ENCODE results near the gene NEK4.
"Not testable (repeated sequence)": the region's sequence is repeated elsewhere in the genome, so short reads cannot be mapped to it uniquely, and the experiment has no call there.

Gene NEK4

GRCh38 chr3:52731590-52731989, 39.1 kb downstream of the NEK4 start:
- DNase-seq (ENCODE audit: low spot score) = no peak

- no peak for DNase-seq (ENCODE audit: low spot score)
These were observed 40.1 kb downstream of the NEK4 start for GRCh38 chr3:52730681-52731080.

GRCh38 chr3:52728753-52729152, 42.0 kb downstream of the NEK4 start:
- DNase-seq (ENCODE audit: low spot score) = not testable (repeated sequence)

- no peak for DNase-seq (ENCODE audit: low spot score)
These were observed 46.2 kb downstream of the NEK4 start for GRCh38 chr3:52724511-52724910.

GRCh38 chr3:52723935-52724334, 46.8 kb downstream of the NEK4 start:
- DNase-seq (ENCODE audit: low spot score) = no peak

- DNase-seq (ENCODE audit: low spot score) = no peak
These were observed 48.2 kb downstream of the NEK4 start for GRCh38 chr3:52722491-52722890.

- no peak for DNase-seq (ENCODE audit: low spot score)
These were observed 49.1 kb downstream of the NEK4 start for GRCh38 chr3:52721730-52722008.

- peak; percentile 70 for DNase-seq (ENCODE audit: low spot score)
These were observed 49.6 kb downstream of the NEK4 start for GRCh38 chr3:52721002-52721729.

- DNase-seq (ENCODE audit: low spot score) = no peak
These were observed 51.1 kb downstream of the NEK4 start for GRCh38 chr3:52719618-52720017.

GRCh38 chr3:52715714-52716305, 54.9 kb downstream of the NEK4 start:
- no peak for DNase-seq (ENCODE audit: low spot score)

- DNase-seq (ENCODE audit: low spot score) = no peak
These were observed 56.1 kb downstream of the NEK4 start for GRCh38 chr3:52714335-52715302.

- no peak for DNase-seq (ENCODE audit: low spot score)
These were observed 58.2 kb downstream of the NEK4 start for GRCh38 chr3:52712291-52713212.

- no peak for DNase-seq (ENCODE audit: low spot score)
These were observed 60.2 kb downstream of the NEK4 start for GRCh38 chr3:52710512-52710911.

- DNase-seq (ENCODE audit: low spot score) = no peak
These were observed 63.2 kb downstream of the NEK4 start for GRCh38 chr3:52707585-52707984.

- peak; percentile 90 for DNase-seq (ENCODE audit: low spot score)
These were observed 64.8 kb downstream of the NEK4 start, which contains the start of the genes GLT8D1 and SPCS1 for GRCh38 chr3:52705688-52706686. TSS of gene GLT8D1 (minus strand) at chr3:52705791. CDS start at chr3:52700460, 5,331 bp downstream. TSS of gene SPCS1 (plus strand) at chr3:52706106. CDS start at chr3:52706247, 141 bp downstream.

GRCh38 chr3:52705438-52705687, 65.4 kb downstream of the NEK4 start:
- DNase-seq (ENCODE audit: low spot score) = no peak

GRCh38 chr3:52704611-52705437, 65.9 kb downstream of the NEK4 start:
- no peak for DNase-seq (ENCODE audit: low spot score)

- no peak for DNase-seq (ENCODE audit: low spot score)
These were observed 67.4 kb downstream of the NEK4 start for GRCh38 chr3:52703341-52703740.

GRCh38 chr3:52697632-52697965, 73.1 kb downstream of the NEK4 start:
- DNase-seq (ENCODE audit: low spot score) = no peak
